Natural killer cell (primary cell): Measurements from ENCODE around the gene TFRC. TPM values are rescaled to one million over a fixed set of nuclear protein-coding genes. Genes with fewer than 3 reads are reported as not detected.
"Not testable (repeated sequence)": the region's sequence is repeated elsewhere in the genome, so short reads cannot be mapped to it uniquely, and the experiment has no call there.

Experiments used
- ATAC-seq, 3 donors: fragments of 150-1000 bp in 2 of 3; fragments of 200-7000 bp in 1 of 3; cut with Tn5 transposase; 1 replicate in 1 of 3; 2 replicates in 2 of 3; pipeline ENCODE4 v1.10.0; 2021; ENCODE audit warnings: mild to moderate bottlenecking in 2 of 3, moderate library complexity in 2 of 3
- DNase-seq, 2 donors: peaks; one replicate each; pipeline versions ENCODE4 v3.0.0 to v3.0.0-alpha.2; 2013 to 2021; ENCODE audit warnings: mixed read lengths in 1 of 2
- H3K27ac ChIP-seq: one replicate; pipeline ENCODE4 v1.5.1; 2013; ENCODE audit warnings: mild to moderate bottlenecking, low read length
- H3K27me3 ChIP-seq: one replicate; pipeline ENCODE4 v1.6.1; 2013; ENCODE audit warnings: low read length; ENCODE audit not compliant: control insufficient read depth, insufficient read depth
- H3K36me3 ChIP-seq: one replicate; pipeline ENCODE4 v1.6.1; 2013; ENCODE audit warnings: low read length; ENCODE audit not compliant: control insufficient read depth, insufficient read depth
- H3K4me1 ChIP-seq: one replicate; pipeline ENCODE4 v1.6.1; 2013; ENCODE audit warnings: low read length; ENCODE audit not compliant: control insufficient read depth, insufficient read depth
- H3K4me3 ChIP-seq: one replicate; pipeline ENCODE4 v1.5.1; 2013; ENCODE audit warnings: low read length
- H3K9me3 ChIP-seq: one replicate; pipeline ENCODE4 v1.6.1; 2013; ENCODE audit warnings: low read length; ENCODE audit not compliant: control insufficient read depth, insufficient read depth
- H3K27ac Mint-ChIP-seq, 2 donors: one replicate each; pipeline ENCODE4 v1.8.0; 2022; ENCODE audit warnings: mild to moderate bottlenecking in 2 of 2, mixed read lengths in 2 of 2, moderate library complexity in 1 of 2
- H3K27me3 Mint-ChIP-seq, 2 donors: one replicate each; pipeline ENCODE4 v1.8.0; 2022; ENCODE audit warnings: low read depth in 2 of 2, mixed read lengths in 2 of 2
- H3K36me3 Mint-ChIP-seq: one replicate; pipeline ENCODE4 v1.8.0; 2022; ENCODE audit warnings: mixed read lengths
- H3K4me1 Mint-ChIP-seq, 2 donors: one replicate each; pipeline ENCODE4 v1.8.0; 2022; ENCODE audit warnings: mixed read lengths in 2 of 2
- H3K4me3 Mint-ChIP-seq: one replicate; pipeline ENCODE4 v1.8.0; 2022; ENCODE audit warnings: mild to moderate bottlenecking, moderate library complexity, mixed read lengths
- H3K9me3 Mint-ChIP-seq, 2 donors: one replicate each; pipeline ENCODE4 v1.8.0; 2022; ENCODE audit warnings: mixed read lengths in 2 of 2
- WGBS: methylation state at CpG from one replicate; pipeline ENCODE4 v1.1.7; 2013; ENCODE audit warnings: missing lambda C conversion rate; ENCODE audit not compliant: insufficient coverage; 5-methylcytosine and 5-hydroxymethylcytosine counted together
- intact Hi-C: fragments of 100-400 bp; cut with micrococcal nuclease; formaldehyde crosslinking; loops from one replicate; pipeline ENCODE4 v1.14.2; 2022
- total RNA-seq, 4 donors: library from RNA; stranded (reverse); fragments of 120-200 nt in 1 of 4; gene quantifications; one replicate each; pipeline versions ENCODE4 v1.2.3 to v1.2.4, GENCODE V29; 2013 to 2022
- TF ChIP-seq, protein P1 (sequence below): fragments of 200-600 bp; IDR thresholded peaks from one replicate; pipeline ENCODE4 v1.8.0; 2022; ENCODE audit warnings: antibody characterized with exemption

Gene TFRC
- total RNA-seq, 3 donors from 2014 or later (not counting 1 experiment from before 2014, with no cell fraction given): 74.3 to 111 (median 78.3) TPM

DNA sequence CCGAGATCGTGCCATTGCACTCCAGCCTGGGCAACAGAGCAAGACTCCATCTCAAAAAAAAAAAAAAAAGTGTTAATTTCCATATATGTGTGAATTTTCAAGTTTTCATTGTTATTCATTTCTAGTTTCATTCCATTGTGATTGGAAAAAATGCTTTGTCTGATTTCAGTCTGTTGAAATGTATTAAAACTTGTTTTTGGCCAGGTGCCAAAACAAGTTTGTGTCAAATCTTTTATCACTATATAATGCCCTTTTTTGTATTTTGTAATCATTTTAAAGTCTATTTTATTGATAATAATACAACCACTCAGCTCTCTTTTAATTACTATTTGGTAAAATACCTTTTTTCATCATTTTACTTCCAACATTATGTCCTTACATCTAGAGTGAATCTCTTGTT is 42.5 kb downstream of the TFRC start:
- intact Hi-C loops: no loop called here
- H3K36me3 ChIP-seq: no peaks in the 10 kb centered on the region
- Mint-ChIP-seq H3K9me3 (peaks cover 0 to 3% of the 10 kb centered on the region in 2 donors), H3K27me3 (peaks cover 0 to 6% of the 10 kb centered on the region in 2 donors), H3K27ac (no peak overlapping the region), H3K4me1 (no peaks in the 10 kb centered on the region), H3K36me3 (no peaks in the 10 kb centered on the region), H3K4me3 (no peak overlapping the region)
- TF ChIP-seq, protein P1, sequence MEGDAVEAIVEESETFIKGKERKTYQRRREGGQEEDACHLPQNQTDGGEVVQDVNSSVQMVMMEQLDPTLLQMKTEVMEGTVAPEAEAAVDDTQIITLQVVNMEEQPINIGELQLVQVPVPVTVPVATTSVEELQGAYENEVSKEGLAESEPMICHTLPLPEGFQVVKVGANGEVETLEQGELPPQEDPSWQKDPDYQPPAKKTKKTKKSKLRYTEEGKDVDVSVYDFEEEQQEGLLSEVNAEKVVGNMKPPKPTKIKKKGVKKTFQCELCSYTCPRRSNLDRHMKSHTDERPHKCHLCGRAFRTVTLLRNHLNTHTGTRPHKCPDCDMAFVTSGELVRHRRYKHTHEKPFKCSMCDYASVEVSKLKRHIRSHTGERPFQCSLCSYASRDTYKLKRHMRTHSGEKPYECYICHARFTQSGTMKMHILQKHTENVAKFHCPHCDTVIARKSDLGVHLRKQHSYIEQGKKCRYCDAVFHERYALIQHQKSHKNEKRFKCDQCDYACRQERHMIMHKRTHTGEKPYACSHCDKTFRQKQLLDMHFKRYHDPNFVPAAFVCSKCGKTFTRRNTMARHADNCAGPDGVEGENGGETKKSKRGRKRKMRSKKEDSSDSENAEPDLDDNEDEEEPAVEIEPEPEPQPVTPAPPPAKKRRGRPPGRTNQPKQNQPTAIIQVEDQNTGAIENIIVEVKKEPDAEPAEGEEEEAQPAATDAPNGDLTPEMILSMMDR: no peak
- no peaks in the 10 kb centered on the region for H3K9me3 ChIP-seq
- DNase-seq: no peak
- no peak for ATAC-seq
- no peak overlapping the region for H3K4me3 ChIP-seq
- H3K27ac ChIP-seq: no peak overlapping the region
- H3K27me3 ChIP-seq: no peaks in the 10 kb centered on the region
- H3K4me1 ChIP-seq: no peaks in the 10 kb centered on the region
- 100% methylated on average over 2 of the region's 2 CpGs for WGBS

DNA sequence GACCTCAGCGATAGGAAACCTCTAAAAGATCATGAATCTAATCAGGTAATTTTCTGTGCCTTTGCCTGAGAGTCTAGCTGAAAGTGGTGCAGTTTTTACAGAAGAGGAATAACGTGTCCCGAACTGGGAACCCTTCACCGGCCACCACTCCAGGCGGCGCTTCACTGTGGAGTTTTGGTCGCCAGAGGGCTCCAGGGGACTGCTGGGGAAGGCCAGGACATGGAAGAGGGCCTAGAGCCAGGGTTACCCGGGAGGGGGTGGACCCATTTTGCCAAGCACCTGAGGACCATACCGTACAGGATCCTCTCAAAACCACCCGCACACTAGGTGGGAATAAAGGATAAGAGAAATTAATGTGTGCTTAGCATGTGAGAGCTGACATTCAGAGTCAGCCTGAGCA is 55.8 kb downstream of the TFRC start:
- intact Hi-C loops, ATAC-seq, H3K4me3 ChIP-seq, H3K36me3 ChIP-seq, H3K27ac ChIP-seq, H3K9me3 ChIP-seq, H3K4me1 Mint-ChIP-seq, H3K27me3 ChIP-seq, H3K27ac Mint-ChIP-seq, H3K4me3 Mint-ChIP-seq, H3K9me3 Mint-ChIP-seq, H3K36me3 Mint-ChIP-seq, H3K4me1 ChIP-seq, DNase-seq: not testable (repeated sequence)
- peaks cover 19 to 47% of the 10 kb centered on the region in 2 donors for H3K27me3 Mint-ChIP-seq
- 71% methylated on average over 8 of the region's 10 CpGs for WGBS

DNA sequence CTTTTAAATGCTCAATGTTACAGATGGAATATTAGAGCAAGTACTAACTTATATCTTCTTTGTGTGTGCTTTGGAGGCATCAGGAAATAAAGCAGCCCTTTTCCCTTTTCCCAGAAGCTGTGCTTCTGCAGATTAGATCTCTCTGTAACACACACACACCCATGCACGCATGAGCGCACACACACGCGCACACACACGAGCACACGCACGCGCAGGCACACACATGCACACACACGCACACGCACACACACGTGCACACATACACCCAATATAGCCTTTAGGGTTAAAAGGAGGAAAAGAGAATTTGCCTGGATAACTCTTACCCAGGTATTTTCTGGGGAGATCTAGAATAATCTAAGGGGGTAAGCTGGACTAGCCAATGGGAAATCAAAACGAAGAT is 56.9 kb downstream of the TFRC start:
- ATAC-seq: no peak
- no peaks in the 10 kb centered on the region for H3K9me3 Mint-ChIP-seq
- H3K36me3 Mint-ChIP-seq: no peaks in the 10 kb centered on the region
- intact Hi-C loops: no loop called here
- WGBS: 54% methylated on average over 8 of the region's 12 CpGs
- TF ChIP-seq, protein P1: no peak
- Histone ChIP-seq H3K4me1 (no peaks in the 10 kb centered on the region), H3K27me3 (peaks cover 3% of the 10 kb centered on the region), H3K4me3 (no peak overlapping the region), H3K36me3 (no peaks in the 10 kb centered on the region), H3K27ac (no peak overlapping the region), H3K9me3 (no peaks in the 10 kb centered on the region)
- no peaks in the 10 kb centered on the region for H3K4me1 Mint-ChIP-seq
- no peak for DNase-seq
- no peak overlapping the region for H3K4me3 Mint-ChIP-seq
- H3K27me3 Mint-ChIP-seq: peaks cover 19 to 49% of the 10 kb centered on the region in 2 donors
- H3K27ac Mint-ChIP-seq: no peak overlapping the region

DNA sequence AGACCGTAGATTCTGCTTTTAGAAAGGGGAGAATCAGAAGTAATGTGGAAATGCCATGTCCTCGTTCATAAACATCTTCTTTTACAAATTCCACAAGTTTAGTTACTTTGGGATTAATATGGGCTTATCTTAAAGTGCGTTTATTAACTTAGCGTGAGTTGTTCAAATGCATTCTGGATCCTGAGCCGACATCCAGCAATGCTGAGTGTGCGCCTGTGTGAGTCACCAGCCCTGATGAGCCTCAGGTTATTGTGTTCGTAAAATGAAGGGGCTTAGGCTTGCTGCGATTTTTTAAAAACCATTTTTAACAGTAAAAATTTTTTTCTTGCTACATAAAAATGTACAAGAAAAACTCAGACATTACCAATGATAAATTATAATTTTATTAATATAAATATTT is 57.9 kb downstream of the TFRC start:
- Histone ChIP-seq H3K4me3 (no peak overlapping the region), H3K9me3 (no peaks in the 10 kb centered on the region), H3K36me3 (no peaks in the 10 kb centered on the region), H3K27ac (no peak overlapping the region), H3K4me1 (no peaks in the 10 kb centered on the region), H3K27me3 (peaks cover 3% of the 10 kb centered on the region)
- H3K4me3 Mint-ChIP-seq: no peak overlapping the region
- TF ChIP-seq, protein P1: no peak
- no peaks in the 10 kb centered on the region for H3K36me3 Mint-ChIP-seq
- H3K27me3 Mint-ChIP-seq: peaks cover 10 to 50% of the 10 kb centered on the region in 2 donors
- no peak for ATAC-seq
- WGBS: 98% methylated on average over 5 of the region's 8 CpGs
- intact Hi-C loops: no loop called here
- no peaks in the 10 kb centered on the region for H3K9me3 Mint-ChIP-seq
- H3K27ac Mint-ChIP-seq: no peak overlapping the region
- DNase-seq: no peak
- H3K4me1 Mint-ChIP-seq: no peaks in the 10 kb centered on the region

DNA sequence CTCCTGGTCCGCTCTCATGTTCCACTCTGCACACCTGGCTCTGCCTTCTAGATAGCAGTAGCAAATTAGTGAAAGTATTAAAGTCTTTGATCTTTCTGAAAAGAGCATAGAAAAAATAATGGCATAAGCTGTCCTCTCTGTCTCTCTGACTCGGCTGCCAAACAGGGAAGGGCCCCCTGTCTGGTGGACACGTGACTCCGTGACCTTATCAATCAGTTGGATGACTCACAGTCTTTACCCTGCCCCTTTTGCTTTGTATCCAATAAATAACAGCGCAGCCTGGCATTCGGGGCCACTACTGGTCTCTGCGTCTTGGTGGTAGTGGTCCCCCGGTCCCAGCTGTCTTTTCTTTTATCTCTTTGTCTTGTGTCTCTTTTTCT is 59.4 kb downstream of the TFRC start:
- H3K36me3 Mint-ChIP-seq, H3K4me1 Mint-ChIP-seq, H3K4me1 ChIP-seq, H3K4me3 Mint-ChIP-seq, H3K36me3 ChIP-seq, H3K4me3 ChIP-seq, ATAC-seq, H3K9me3 ChIP-seq, H3K27ac ChIP-seq, DNase-seq, intact Hi-C loops, H3K27me3 ChIP-seq, H3K27ac Mint-ChIP-seq, H3K9me3 Mint-ChIP-seq: not testable (repeated sequence)
- H3K27me3 Mint-ChIP-seq: peaks cover 10 to 50% of the 10 kb centered on the region in 2 donors
- WGBS: 82% methylated on average over 8 of the region's 8 CpGs
